Stomach smooth muscle (tissue), 2 donors: Measurements from ENCODE around the gene PARVG.
"Not testable (repeated sequence)": the region's sequence is repeated elsewhere in the genome, so short reads cannot be mapped to it uniquely, and the experiment has no call there.

ENCODE experiments used
- H3K27ac ChIP-seq: one replicate; pipeline ENCODE4 v1.7.0; 2013; ENCODE audit warnings: mild to moderate bottlenecking, low read length, inconsistent platforms
- H3K27me3 ChIP-seq, 2 donors: one replicate each; pipeline ENCODE4 v1.7.0; 2013; ENCODE audit warnings: low read length in 2 of 2; ENCODE audit not compliant: insufficient read depth in 2 of 2, control insufficient read depth in 1 of 2
- H3K36me3 ChIP-seq, 2 donors: one replicate each; pipeline ENCODE4 v1.7.0; 2013; ENCODE audit warnings: low read length in 2 of 2; ENCODE audit not compliant: control insufficient read depth in 2 of 2, insufficient read depth in 2 of 2
- H3K4me1 ChIP-seq: one replicate; pipeline ENCODE4 v1.7.0; 2013; ENCODE audit warnings: low read length; ENCODE audit not compliant: control insufficient read depth, insufficient read depth
- H3K4me3 ChIP-seq, 2 donors: one replicate each; pipeline ENCODE4 v1.7.0; 2013; ENCODE audit warnings: low read length in 2 of 2
- H3K9ac ChIP-seq, 2 donors: one replicate each; pipeline ENCODE4 v1.7.0; 2013; ENCODE audit warnings: low read length in 2 of 2, mild to moderate bottlenecking in 1 of 2
- H3K9me3 ChIP-seq, 2 donors: one replicate each; pipeline ENCODE4 v1.7.0; 2013; ENCODE audit warnings: low read length in 2 of 2; ENCODE audit not compliant: control insufficient read depth in 2 of 2
- donor health status: healthy.
- donor health status: Pancreatic carcinoma.

PARVG gene

DNA sequence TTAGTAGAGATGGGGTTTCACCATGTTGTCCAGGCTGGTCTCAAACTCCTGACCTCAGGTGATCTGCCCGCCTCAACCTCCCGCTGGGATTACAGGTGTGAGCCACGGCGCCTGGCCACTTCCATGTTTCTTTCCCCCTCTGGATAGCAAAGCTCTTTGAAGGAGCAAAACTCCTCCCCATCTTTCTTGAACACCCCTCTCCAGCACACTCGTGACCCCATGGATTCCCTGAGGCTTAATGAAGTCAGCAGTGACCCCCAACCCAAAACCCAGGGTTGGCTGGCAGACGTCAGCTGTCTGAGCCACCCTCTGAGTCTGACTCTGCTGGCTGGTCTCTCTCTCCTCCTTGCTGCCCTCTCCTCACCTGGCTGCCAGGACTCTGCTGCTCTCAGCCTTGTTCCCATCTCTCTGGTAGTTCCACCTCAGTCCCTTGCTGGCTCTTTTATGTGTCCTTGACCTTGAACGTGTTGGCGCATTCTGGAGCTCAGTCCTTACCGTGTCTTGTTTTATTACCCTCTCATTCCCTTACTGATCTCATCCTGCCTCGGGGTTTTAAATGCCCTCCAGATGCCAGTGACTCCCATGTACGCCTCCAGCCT lies 44.5 kb downstream of the PARVG start:
- Histone ChIP-seq H3K9ac (no peak overlapping the region), H3K27ac (no peak overlapping the region), H3K36me3 (no peaks in the 10 kb centered on the region), H3K27me3 (peaks cover 0 to 2% of the 10 kb centered on the region in 2 donors), H3K4me3 (no peak overlapping the region), H3K9me3 (peaks cover 8 to 10% of the 10 kb centered on the region in 2 donors), H3K4me1 (no peaks in the 10 kb centered on the region)

DNA sequence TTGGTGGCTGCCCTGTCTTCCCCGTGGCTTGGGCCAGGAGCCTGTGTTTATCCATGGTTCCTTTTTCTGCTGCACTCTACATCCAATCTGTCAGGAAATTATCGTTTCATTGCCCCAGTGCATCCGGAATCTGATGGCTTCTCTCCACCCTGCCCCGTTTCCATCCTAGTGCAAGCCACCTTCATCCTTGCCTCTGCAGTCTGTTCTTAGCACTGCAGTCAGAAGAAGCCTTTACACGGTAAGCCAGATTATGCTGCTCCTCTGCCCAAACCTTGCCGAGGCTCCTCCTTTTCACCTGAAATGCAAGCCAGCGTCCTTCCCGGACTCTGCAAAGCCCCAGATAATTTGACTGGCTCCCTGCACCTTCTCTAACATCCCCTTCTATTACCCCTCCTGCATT lies 45.1 kb downstream of the PARVG start:
- Histone ChIP-seq H3K36me3 (no peaks in the 10 kb centered on the region), H3K27me3 (peaks cover 0 to 2% of the 10 kb centered on the region in 2 donors), H3K9me3 (peaks cover 8 to 10% of the 10 kb centered on the region in 2 donors), H3K9ac (no peak overlapping the region), H3K4me3 (no peak overlapping the region), H3K27ac (no peak overlapping the region), H3K4me1 (no peaks in the 10 kb centered on the region)

DNA sequence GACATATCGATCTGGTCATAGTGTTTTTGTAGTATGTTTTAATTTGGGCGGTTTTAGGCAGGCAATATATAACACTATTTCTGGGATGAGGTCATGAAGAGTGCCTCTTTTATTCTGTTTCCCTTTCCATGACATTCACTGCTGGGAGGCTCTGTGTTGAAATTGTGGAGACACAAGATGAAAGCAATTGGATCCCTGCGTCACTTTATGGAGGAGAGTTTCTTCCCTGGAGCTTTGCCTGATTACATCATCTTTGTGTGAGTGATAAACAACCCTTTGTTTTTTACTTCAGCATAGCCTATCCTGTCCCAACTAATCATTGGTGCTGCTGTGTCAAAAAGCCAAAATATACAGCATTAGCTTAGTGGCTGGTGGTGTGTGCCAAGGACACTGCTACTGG lies 48.6 kb downstream of the PARVG start:
- H3K27me3 ChIP-seq, result peaks cover 0 to 2% of the 10 kb centered on the region in 2 donors
- H3K27ac ChIP-seq, result no peak overlapping the region
- no peaks in the 10 kb centered on the region for H3K36me3 ChIP-seq
- H3K4me3 ChIP-seq, result no peak overlapping the region
- H3K4me1 ChIP-seq, result no peaks in the 10 kb centered on the region
- H3K9me3 ChIP-seq, result peaks cover 4 to 8% of the 10 kb centered on the region in 2 donors
- no peak overlapping the region for H3K9ac ChIP-seq

GRCh38 chr22:44229809-44230208 lies 49.1 kb downstream of the PARVG start:
- Histone ChIP-seq H3K36me3 (no peaks in the 10 kb centered on the region), H3K9ac (no peak overlapping the region), H3K4me3 (no peak overlapping the region), H3K4me1 (no peaks in the 10 kb centered on the region), H3K27me3 (peaks cover 0 to 2% of the 10 kb centered on the region in 2 donors), H3K27ac (no peak overlapping the region), H3K9me3 (peaks cover 4 to 8% of the 10 kb centered on the region in 2 donors)

DNA sequence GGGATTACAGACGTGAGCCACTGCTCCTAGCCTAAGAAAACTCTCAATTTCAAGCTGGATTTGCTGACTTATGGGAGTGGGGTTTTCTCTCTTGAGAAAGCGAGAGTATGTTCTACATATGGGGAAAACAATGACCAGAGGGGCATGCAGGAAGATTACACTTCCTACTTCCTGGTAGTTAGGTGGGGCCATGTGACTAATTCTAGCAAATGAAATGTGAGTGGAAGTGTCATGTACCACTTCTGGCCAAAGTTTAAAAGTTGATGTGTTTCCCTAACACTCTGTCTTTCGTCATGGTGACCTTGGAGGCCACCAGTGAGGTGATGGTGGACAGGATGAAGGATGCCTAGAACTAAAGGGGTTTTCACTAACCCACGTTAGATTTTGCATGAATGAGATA lies 50.5 kb downstream of the PARVG start:
- Histone ChIP-seq H3K9ac (no peak overlapping the region), H3K27me3 (no peaks in the 10 kb centered on the region), H3K36me3 (no peaks in the 10 kb centered on the region), H3K4me3 (no peak overlapping the region), H3K9me3 (peaks cover 4 to 8% of the 10 kb centered on the region in 2 donors), H3K27ac (no peak overlapping the region), H3K4me1 (no peaks in the 10 kb centered on the region)

DNA sequence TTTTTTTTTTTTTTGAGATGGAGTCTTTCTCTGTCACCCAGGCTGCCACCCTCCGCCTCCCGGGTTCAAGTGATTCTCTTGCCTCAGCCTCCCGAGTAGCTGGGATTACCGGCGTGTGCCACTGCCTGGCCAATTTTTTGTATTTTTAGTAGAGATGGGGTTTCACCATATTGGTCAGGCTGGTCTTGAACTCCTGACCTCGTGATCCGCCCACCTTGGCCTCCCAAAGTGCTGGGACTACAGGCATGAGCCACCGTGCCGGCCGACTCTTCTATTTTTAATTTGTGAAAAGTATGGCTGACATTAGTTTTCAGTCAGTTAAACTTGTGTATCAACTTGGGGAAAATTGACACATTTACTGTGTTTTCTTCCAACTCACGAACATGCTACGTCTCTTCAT lies 53.6 kb downstream of the PARVG start:
- not testable (repeated sequence) for H3K9ac ChIP-seq

DNA sequence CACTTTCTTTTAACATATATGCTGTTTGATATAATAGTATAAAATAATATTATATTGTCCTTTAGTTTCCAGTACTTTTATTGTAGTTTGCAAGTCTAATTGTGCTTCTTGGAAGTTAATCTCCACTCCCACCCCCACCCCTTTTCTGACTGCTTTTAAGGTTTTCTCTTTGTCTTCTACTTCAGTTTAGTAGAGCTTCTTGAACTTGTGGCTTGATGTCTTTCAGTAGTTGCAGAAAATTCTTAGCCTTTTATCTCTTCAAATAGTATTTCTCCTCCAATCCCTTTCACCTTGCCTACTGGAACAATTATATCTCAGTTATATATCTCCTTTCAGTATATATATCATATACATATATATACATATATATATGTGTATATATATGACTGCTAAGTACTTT lies 56.6 kb downstream of the PARVG start:
- H3K36me3 ChIP-seq, result no peaks in the 10 kb centered on the region
- H3K9me3 ChIP-seq, result peaks cover 0 to 3% of the 10 kb centered on the region in 2 donors
- no peaks in the 10 kb centered on the region for H3K27me3 ChIP-seq
- H3K4me1 ChIP-seq, result no peaks in the 10 kb centered on the region
- H3K27ac ChIP-seq, result no peak overlapping the region
- no peak overlapping the region for H3K9ac ChIP-seq
- no peak overlapping the region for H3K4me3 ChIP-seq

More for the DNA sequence above, 53.6 kb downstream of the PARVG start:
- not testable (repeated sequence) for H3K4me1 ChIP-seq, H3K4me3 ChIP-seq, H3K27ac ChIP-seq, H3K27me3 ChIP-seq, H3K9me3 ChIP-seq, H3K36me3 ChIP-seq

DNA sequence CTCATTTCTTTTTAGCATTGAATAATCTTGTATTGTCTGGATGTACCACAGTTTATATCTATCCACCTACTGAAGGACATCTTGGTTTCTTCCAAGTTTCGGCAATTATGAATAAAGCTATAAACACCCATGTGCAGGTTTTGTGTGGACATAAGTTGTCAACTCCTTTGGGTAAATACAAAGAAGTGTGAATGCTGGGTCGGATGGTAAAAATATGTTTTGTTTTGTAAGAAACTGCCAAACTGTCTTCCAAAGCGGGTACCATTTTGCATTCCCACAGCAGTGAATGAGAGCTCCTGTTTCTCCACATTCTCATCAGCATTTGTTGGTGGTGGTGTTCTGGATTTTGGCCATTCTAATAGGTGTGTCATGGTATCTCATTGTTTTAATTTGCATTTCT lies 60.4 kb downstream of the PARVG start:
- not testable (repeated sequence) for H3K9me3 ChIP-seq, H3K4me3 ChIP-seq, H3K4me1 ChIP-seq, H3K9ac ChIP-seq, H3K27me3 ChIP-seq, H3K27ac ChIP-seq
- peaks cover 0 to 12% of the 10 kb centered on the region in 2 donors for H3K36me3 ChIP-seq

- no peak overlapping the region for H3K27ac ChIP-seq
- H3K9me3 ChIP-seq, result no peaks in the 10 kb centered on the region
- no peaks in the 10 kb centered on the region for H3K4me1 ChIP-seq
- H3K4me3 ChIP-seq, result no peak overlapping the region
- peaks cover 3 to 14% of the 10 kb centered on the region in 2 donors for H3K36me3 ChIP-seq
- H3K9ac ChIP-seq, result no peak overlapping the region
- H3K27me3 ChIP-seq, result no peaks in the 10 kb centered on the region
These were observed 62.4 kb downstream of the PARVG start for GRCh38 chr22:44242946-44243724.

GRCh38 chr22:44243761-44244160 lies 63.0 kb downstream of the PARVG start:
- no peaks in the 10 kb centered on the region for H3K27me3 ChIP-seq

DNA sequence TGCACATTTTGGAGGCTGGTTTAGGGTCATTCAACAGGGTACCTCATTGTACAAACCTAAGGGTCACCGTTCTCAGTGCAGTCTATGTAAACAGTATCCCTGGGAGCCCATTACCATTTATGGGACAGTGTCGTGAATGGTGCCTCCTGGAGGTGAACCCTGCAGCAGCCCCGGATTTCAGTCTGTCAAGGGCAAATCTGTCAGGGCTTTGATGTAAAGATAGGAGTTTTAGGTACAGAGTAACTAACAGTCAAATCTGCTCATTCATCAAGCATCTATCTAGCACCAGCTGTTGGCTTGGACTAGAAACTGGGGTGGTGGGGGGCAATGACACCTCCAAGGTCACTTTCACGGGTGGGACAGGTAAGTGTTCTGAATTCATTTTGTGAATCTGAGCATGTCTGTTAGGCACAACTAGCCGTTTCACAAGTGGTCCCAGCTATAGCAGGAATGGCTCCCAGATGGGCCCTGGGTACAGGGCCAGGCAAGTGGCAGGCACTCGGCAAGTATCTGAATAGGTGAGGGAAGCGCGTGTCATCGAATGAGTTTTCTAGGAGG lies 63.6 kb downstream of the PARVG start:
- Histone ChIP-seq H3K9ac (no peak overlapping the region), H3K4me1 (no peaks in the 10 kb centered on the region), H3K36me3 (peaks cover 7 to 14% of the 10 kb centered on the region in 2 donors), H3K9me3 (no peaks in the 10 kb centered on the region), H3K27ac (no peak overlapping the region), H3K27me3 (no peaks in the 10 kb centered on the region), H3K4me3 (no peak overlapping the region)

More at GRCh38 chr22:44243761-44244160, 63.0 kb downstream of the PARVG start:
- Histone ChIP-seq H3K4me1 (no peaks in the 10 kb centered on the region), H3K27ac (no peak overlapping the region), H3K4me3 (no peak overlapping the region), H3K36me3 (peaks cover 7 to 14% of the 10 kb centered on the region in 2 donors), H3K9me3 (no peaks in the 10 kb centered on the region), H3K9ac (no peak overlapping the region)
